NCI-H2196 treated with DMSO at 0.1 percent for 48 hours (cell line): ENCODE data around the gene ENTPD7.

Experiments
- DNase-seq: peaks from one replicate; lab custom pipeline; 2025; ENCODE audit not compliant: unreplicated experiment; lab: John Stamatoyannopoulos, UW

ENTPD7 gene

GRCh38 chr10:99647601-99648151, 11.6 kb upstream of the ENTPD7 start:
- DNase-seq = no peak

DNA sequence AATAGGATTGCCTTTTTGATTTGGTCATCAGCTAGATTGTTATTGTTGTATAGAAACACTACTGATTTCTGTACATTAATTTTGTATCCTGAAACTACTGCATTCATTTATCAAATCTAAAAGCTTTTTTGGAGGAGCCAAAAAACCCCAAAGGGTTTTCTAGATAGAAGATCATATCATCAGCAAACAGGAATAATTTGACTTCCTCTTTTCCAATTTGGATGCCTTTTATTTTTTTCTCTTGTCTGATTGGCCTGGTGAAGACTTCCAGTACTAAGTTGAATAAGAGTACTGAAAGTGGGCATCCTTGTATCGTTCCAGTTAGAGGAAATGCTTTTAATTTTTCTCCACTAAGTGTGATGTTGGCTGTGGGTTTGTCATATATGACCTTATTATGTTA, 10.6 kb upstream of the ENTPD7 start:
- DNase-seq = no peak

GRCh38 chr10:99652800-99653390, 6.4 kb upstream of the ENTPD7 start:
- no peak for DNase-seq

- no peak for DNase-seq
These were observed 4.7 kb upstream of the ENTPD7 start for GRCh38 chr10:99654390-99655175.

- no peak for DNase-seq
These were observed 2.9 kb upstream of the ENTPD7 start for GRCh38 chr10:99656199-99657064.

- DNase-seq = no peak
These were observed 683 bp upstream of the ENTPD7 start for GRCh38 chr10:99658622-99659030.

DNA sequence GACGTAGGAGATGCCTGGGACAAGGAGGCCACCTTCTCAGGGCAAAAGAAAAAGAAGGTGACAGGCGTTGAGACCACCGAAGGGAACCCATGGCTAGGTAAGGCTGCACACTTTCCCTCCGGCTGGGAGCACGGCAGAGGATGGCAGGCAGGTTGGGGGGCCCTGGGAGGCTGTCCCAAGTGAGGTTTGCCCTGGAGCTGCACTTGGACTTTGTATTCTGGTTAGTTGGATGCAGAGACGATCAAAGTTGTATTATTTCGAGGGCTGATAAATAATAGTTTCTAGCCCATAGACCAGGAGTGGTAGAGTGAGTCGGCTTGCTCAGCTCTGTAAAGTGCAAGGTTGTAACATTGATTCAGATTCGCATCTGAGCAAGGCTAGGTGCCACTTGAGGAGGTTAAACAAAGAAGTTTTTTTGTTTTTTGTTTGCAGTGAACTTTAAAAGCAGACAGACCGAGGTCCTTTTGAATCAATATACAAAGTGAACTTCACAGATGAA, 608 bp downstream of the ENTPD7 start:
- no peak for DNase-seq

DNA sequence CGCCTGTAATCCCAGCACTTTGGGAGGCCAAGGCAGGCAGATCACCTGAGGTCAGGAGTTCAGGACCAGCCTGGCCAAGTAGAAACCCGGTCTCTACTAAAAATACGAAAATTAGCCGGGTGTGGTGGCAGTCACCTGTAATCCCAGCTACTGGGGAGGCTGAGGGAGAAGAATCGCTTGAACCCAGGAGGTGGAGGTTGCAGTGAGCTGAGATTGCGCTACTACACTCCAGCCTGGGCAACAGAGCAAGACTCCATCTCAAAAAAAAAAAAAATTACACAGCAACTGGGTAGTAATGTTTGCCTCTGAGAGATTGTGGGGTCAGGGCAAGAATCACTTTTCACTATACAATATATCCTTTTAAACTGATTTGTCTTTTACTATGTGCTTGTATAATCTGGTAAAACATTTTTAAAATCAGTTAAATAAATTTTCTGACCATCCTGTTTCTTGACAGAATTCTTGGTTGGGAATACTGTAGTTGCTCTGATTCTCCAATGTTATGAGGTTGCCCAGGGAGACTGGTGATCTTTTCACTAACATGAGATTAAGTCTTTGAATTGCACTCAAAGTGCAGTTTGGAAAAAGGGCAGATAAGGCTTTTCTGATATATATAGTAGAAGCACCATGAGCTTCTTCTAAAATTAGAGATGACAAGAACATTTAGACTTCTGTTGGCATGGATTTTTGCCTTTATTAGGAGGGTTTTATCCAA, 1.5 kb downstream of the ENTPD7 start:
- no peak for DNase-seq

DNA sequence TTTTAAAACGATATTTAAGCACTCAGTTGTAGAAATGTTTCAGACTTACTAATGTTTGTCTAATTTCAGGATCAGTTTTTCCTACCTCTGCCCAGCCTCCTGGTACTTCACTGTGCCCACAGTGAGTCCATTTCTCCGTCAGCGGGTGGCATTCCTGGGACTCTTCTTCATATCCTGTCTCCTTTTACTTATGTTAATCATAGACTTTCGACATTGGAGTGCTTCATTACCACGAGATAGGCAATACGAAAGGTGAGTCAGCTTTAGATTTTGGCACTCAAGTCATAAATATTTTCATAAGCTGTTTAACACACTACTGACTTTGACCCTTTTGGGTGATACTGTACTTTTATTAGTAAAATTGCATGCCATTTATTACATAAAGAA, 2.1 kb downstream of the ENTPD7 start:
- no peak for DNase-seq

GRCh38 chr10:99665304-99665703, 6.0 kb downstream of the ENTPD7 start:
- DNase-seq = no peak

DNA sequence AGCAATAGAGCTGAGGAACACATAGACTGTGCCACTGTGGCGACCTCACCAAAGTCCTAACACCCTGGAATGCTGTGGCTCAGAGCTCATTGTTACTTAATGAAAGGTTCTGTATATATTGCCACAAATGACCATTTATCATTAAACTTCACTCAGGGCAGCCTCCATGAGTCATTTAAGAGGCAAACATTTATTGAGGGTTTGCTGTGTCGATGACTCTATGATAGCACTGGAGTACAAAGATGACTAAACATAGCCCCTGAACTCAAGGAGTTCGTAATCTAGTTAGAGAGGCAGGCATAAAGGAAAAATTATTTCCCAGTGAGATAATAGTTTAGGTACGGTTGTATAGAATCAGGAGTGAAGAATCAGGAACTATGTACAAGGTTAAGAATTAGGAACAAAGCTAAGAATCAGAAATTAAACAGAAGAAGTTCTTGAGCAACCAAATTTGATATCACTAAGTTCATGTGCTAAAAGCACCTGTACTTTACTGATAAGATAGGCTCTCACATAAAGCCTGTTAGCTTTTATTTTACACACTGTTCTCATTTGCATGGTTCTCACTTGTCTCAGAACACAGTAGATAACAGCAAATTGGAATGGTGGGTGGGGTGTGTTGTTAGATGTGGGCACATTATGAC, 7.9 kb downstream of the ENTPD7 start:
- DNase-seq = no peak

- no peak for DNase-seq
These were observed 12.1 kb downstream of the ENTPD7 start for GRCh38 chr10:99671386-99671785.

DNA sequence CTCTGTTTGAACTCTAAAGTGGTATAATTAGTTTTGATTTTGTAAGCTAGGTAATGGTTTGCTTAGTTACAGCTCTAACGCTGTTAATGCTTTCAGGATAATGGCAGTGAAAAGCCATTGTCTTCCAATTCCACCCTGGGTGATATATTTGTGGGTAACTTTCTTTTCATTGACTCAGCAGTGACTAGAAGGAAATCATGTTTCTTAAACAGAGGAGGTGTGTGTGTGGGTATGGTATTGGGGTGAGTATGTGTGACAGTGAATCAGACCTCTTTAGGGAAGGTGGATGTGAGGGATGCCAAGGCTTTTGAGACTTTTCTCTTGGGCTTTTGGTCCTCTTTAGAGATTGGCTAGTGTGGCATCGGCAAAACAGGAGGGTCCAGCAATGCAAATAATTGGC, 13.6 kb downstream of the ENTPD7 start:
- no peak for DNase-seq

GRCh38 chr10:99673492-99673891, 14.2 kb downstream of the ENTPD7 start:
- DNase-seq = no peak

DNA sequence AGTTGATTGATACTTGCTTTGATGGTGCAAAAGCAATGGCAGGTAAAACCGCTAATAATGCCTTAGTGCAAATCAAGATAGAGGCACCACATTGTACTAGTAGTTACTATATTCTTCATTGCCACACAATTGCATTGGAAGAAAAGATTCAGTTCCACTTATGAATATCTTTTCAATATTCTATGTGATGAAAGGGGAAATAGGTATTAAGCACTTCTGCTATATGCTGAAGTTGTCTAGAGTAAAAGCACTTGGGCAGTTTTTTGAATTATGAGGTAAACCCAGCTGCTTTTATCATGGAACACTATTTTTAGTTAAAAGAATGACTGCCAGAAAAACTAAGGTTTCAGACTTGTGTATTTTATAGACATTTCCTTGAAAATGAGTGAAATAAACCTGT, 15.5 kb downstream of the ENTPD7 start:
- no peak for DNase-seq

DNA sequence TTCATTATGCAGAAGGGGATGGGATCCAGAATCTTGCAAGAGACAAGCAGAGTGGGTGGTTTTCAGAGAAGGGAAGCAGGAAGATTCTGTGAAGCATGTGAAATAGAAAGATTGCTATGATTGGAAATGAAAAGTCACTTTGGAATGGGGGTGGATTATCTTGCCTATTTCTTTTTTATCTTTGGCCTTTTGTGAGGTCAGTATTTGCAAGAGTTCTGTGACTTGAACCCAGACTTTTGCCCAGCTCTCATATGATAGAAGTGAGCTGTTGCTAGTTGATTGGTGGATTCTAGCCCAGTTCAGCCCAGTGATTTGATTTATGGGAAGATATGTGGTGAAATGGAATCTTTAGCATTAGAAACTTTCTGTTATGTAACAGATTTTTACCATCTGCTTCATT, 17.1 kb downstream of the ENTPD7 start:
- no peak for DNase-seq

DNA sequence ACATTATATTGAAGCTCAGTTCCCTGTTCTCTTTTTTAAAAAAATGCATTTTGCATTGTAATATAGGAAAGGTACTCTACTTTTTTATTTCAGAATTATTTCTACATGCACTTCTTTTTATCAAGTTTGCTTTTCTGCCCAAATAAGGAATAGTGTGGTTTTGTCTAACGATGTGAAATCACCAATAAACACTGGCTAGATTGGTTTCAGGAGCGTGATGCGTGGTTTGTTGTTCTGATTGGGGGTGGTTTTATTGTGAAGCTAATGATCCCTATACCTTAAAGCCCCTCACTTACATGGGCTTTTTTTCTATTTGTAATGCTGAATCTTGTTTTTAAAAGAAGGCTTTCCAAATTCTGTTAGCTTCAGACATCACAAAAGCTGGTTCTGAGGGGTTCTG, 17.6 kb downstream of the ENTPD7 start:
- DNase-seq = no peak

DNA sequence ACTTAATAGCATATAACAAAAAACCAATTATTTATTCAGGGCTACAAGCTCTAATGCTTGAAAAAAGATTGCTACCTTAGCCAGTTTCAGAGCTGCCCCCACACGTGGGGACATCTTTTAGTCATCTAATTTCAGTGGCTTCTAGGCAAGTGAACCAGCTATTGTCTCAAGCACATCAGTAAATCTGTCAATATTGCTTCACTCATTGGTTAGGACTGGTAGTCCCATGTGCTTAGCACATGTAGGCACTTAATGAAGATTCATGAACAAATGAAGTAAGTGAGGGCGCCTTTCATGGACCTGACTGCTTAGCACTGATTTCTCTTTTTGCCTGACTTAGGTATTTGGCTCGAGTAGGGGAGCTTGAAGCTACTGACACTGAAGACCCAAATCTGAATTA, 19.6 kb downstream of the ENTPD7 start:
- DNase-seq = no peak

- DNase-seq = no peak
These were observed 22.2 kb downstream of the ENTPD7 start for GRCh38 chr10:99681553-99681952.

- DNase-seq = no peak
These were observed 22.7 kb downstream of the ENTPD7 start for GRCh38 chr10:99682032-99682431.
